DOHH2 (cell line): ENCODE results near the gene CFAP97.

Source experiments
- H3F3A ChIP-seq: fragments of 200-600 bp; sonication (generic), shearing (Covaris generic); 2 replicates; pipeline ENCODE4 v1.6.0; 2016; ENCODE audit warnings: antibody characterized with exemption, mild to moderate bottlenecking; ENCODE audit not compliant: control insufficient read depth, insufficient read depth
- H3K27ac ChIP-seq: fragments of 200-600 bp; sonication (generic); 2 replicates; pipeline ENCODE4 v1.5.1; 2014; ENCODE audit warnings: low read depth, mild to moderate bottlenecking, low read length, moderate library complexity
- H3K27me3 ChIP-seq: fragments of 200-600 bp; sonication (generic); 2 replicates; pipeline ENCODE4 v1.6.1; 2014; ENCODE audit warnings: mild to moderate bottlenecking, low read length, mixed read lengths; ENCODE audit not compliant: control insufficient read depth
- H3K36me3 ChIP-seq: fragments of 200-600 bp; sonication (generic); 2 replicates; pipeline ENCODE4 v1.6.1; 2014; ENCODE audit warnings: mild to moderate bottlenecking, low read length, moderate library complexity, mixed read lengths; ENCODE audit not compliant: control insufficient read depth
- H3K4me1 ChIP-seq: fragments of 200-600 bp; sonication (generic); 2 replicates; pipeline ENCODE4 v1.6.1; 2014; ENCODE audit warnings: mild to moderate bottlenecking, low read length, mixed read lengths; ENCODE audit not compliant: control insufficient read depth
- H3K4me2 ChIP-seq: fragments of 200-600 bp; sonication (generic); 2 replicates; pipeline ENCODE4 v1.6.0; 2014; ENCODE audit warnings: mild to moderate bottlenecking, low read length, moderate library complexity
- H3K4me3 ChIP-seq: fragments of 200-600 bp; sonication (generic); 2 replicates; pipeline ENCODE4 v1.5.1; 2014; ENCODE audit warnings: mild to moderate bottlenecking, low read length, mixed read lengths
- H3K79me2 ChIP-seq: fragments of 200-600 bp; sonication (generic); 2 replicates; pipeline ENCODE4 v1.6.1; 2014; ENCODE audit warnings: mild to moderate bottlenecking, low read length, mixed read lengths; ENCODE audit not compliant: control insufficient read depth
- H3K9me2 ChIP-seq: fragments of 200-600 bp; sonication (generic); replicated peaks from 2 replicates; pipeline ENCODE4 v1.6.1; 2014; ENCODE audit warnings: mild to moderate bottlenecking, low read length, mixed read lengths; ENCODE audit not compliant: control insufficient read depth
- H3K9me3 ChIP-seq: fragments of 200-600 bp; sonication (generic); 2 replicates; pipeline ENCODE4 v1.6.1; 2014; ENCODE audit warnings: antibody characterized with exemption, low read length, mixed read lengths; ENCODE audit not compliant: control insufficient read depth, insufficient read depth
- H4K20me1 ChIP-seq: fragments of 200-600 bp; sonication (generic); 2 replicates; pipeline ENCODE4 v1.6.0; 2014; ENCODE audit warnings: low read depth, mild to moderate bottlenecking, antibody characterized with exemption, low read length, moderate library complexity; ENCODE audit not compliant: control insufficient read depth, insufficient read depth
- EZH2phosphoT487 ChIP-seq: fragments of 200-600 bp; sonication (generic); IDR thresholded peaks from 2 replicates; pipeline ENCODE4 v1.6.1; 2017; ENCODE audit warnings: borderline replicate concordance, mild to moderate bottlenecking, antibody characterized with exemption, low read length, moderate library complexity, mixed read lengths
- TF ChIP-seq, protein P1 (sequence below): fragments of 200-600 bp; sonication (generic); IDR thresholded peaks from one replicate; pipeline ENCODE4 v1.5.1; 2014; ENCODE audit warnings: antibody characterized with exemption, mild to moderate bottlenecking, low read depth, low read length; ENCODE audit not compliant: poor library complexity, severe bottlenecking

The CFAP97 gene

GRCh38 chr4:185221912-185222311, 18.1 kb upstream of the CFAP97 start:
- Histone ChIP-seq H3K27ac (no peak overlapping the region), H3K9me3 (no peaks in the 10 kb centered on the region), H3K36me3 (peaks cover 15% of the 10 kb centered on the region), H3K4me1 (peaks cover 44% of the 10 kb centered on the region), H3K9me2 (no peaks in the 10 kb centered on the region), H3K4me3 (no peak overlapping the region), H3K27me3 (no peaks in the 10 kb centered on the region), H3F3A (peaks cover 5% of the 10 kb centered on the region), H4K20me1 (peaks cover 3% of the 10 kb centered on the region; the same call in 1 of the 2 replicates), H3K79me2 (peaks cover 96% of the 10 kb centered on the region), H3K4me2 (no peak overlapping the region)
- no peak for TF ChIP-seq EZH2phosphoT487
- TF ChIP-seq, protein P1, sequence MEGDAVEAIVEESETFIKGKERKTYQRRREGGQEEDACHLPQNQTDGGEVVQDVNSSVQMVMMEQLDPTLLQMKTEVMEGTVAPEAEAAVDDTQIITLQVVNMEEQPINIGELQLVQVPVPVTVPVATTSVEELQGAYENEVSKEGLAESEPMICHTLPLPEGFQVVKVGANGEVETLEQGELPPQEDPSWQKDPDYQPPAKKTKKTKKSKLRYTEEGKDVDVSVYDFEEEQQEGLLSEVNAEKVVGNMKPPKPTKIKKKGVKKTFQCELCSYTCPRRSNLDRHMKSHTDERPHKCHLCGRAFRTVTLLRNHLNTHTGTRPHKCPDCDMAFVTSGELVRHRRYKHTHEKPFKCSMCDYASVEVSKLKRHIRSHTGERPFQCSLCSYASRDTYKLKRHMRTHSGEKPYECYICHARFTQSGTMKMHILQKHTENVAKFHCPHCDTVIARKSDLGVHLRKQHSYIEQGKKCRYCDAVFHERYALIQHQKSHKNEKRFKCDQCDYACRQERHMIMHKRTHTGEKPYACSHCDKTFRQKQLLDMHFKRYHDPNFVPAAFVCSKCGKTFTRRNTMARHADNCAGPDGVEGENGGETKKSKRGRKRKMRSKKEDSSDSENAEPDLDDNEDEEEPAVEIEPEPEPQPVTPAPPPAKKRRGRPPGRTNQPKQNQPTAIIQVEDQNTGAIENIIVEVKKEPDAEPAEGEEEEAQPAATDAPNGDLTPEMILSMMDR: no peak

DNA sequence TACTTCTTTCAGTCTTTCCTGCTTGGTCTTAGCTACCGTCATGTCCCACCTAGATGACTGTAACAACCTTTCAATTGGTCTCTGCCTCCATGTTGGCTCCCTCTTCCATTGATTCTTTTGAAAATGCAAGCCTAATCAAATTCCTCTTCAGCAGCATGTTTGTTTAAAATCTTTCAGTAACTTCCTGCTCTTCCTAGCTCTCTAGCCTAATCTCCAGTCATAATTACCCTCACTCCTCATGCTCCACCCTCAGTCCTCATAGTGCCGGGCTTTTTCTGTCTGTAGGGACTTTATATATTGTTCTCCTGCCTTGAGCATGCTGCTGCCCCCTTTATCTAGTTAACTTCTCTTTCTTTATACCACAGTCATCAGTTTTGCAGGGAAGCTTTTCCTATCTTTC, 17.7 kb upstream of the CFAP97 start:
- peaks cover 96% of the 10 kb centered on the region for H3K79me2 ChIP-seq
- H3K27ac ChIP-seq: no peak overlapping the region
- peaks cover 3% of the 10 kb centered on the region; the same call in 1 of the 2 replicates for H4K20me1 ChIP-seq
- TF ChIP-seq, protein P1: no peak
- no peak for TF ChIP-seq EZH2phosphoT487
- H3K4me1 ChIP-seq: peaks cover 48% of the 10 kb centered on the region
- H3K9me3 ChIP-seq: no peaks in the 10 kb centered on the region
- H3F3A ChIP-seq: peaks cover 5% of the 10 kb centered on the region
- no peaks in the 10 kb centered on the region for H3K27me3 ChIP-seq
- no peak overlapping the region for H3K4me2 ChIP-seq
- H3K9me2 ChIP-seq: no peaks in the 10 kb centered on the region
- peaks cover 18% of the 10 kb centered on the region for H3K36me3 ChIP-seq
- no peak overlapping the region for H3K4me3 ChIP-seq

DNA sequence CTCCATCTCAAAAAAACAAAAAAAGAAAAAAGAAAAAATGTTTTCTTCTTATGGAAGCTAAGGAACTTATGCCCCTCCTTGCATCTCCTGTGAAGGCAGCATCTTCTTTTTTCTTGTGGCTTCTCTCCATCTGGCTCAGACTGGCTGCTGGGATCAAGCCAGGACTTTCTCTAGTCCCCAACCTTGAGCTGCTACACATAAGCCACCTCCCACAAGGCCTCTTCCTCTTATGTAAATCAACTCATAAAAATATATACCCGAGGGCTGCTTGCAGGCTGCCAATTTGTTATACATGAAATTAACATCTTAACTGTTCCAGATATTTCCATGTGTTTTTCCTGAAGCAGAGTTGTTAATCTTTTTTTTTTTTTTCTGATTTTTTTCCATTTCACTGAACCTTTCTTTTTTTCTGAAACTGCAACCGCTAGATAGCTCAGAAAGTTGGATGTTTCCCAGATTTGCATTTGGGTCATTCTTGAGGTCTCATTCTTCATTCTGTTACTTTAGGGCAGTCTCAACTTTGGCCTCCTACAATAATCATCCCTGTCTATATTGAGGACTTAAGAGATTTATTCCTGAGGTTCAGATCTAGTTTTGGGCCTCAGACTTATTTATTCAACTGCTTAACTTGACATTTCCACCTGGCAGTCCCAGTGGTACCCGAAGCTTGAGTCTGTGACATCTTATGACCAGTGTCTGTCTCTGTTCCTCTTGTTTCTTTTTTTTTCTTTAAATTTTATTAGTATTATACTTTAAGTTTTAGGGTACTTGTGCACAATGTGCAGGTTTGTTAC, 15.9 kb upstream of the CFAP97 start:
- no peaks in the 10 kb centered on the region for H4K20me1 ChIP-seq
- peaks cover 5% of the 10 kb centered on the region for H3F3A ChIP-seq
- peak overlapping the region; percentile 67 for H3K4me3 ChIP-seq
- H3K4me2 ChIP-seq: peak overlapping the region; percentile 97
- H3K36me3 ChIP-seq: peaks cover 23% of the 10 kb centered on the region
- TF ChIP-seq, protein P1: no peak
- no peak for TF ChIP-seq EZH2phosphoT487
- H3K4me1 ChIP-seq: peaks cover 66% of the 10 kb centered on the region
- peaks cover 96% of the 10 kb centered on the region for H3K79me2 ChIP-seq
- H3K27me3 ChIP-seq: no peaks in the 10 kb centered on the region
- H3K27ac ChIP-seq: peak overlapping the region; percentile 71
- H3K9me3 ChIP-seq: no peaks in the 10 kb centered on the region
- no peaks in the 10 kb centered on the region for H3K9me2 ChIP-seq
